MG63 (cell line): Measurements from ENCODE around the gene LHX5. TPM values are rescaled to one million over a fixed set of nuclear protein-coding genes. Genes with fewer than 3 reads are reported as not detected.

Experiments used
- DNase-seq: peaks from one replicate; pipeline ENCODE4 v3.0.0-alpha.2; 2020
- H3K27me3 ChIP-seq: fragments of 250-450 bp; sonication (Bioruptor Pico); 2 replicates; pipeline ENCODE4 v1.5.1; 2020; ENCODE audit warnings: mild to moderate bottlenecking, moderate library complexity
- H3K36me3 ChIP-seq: fragments of 250-450 bp; sonication (Bioruptor Pico); 2 replicates; pipeline ENCODE4 v1.5.1; 2020; ENCODE audit warnings: mild to moderate bottlenecking, moderate library complexity
- H3K4me3 ChIP-seq: fragments of 250-450 bp; sonication (Bioruptor Pico); 2 replicates; pipeline ENCODE4 v1.5.1; 2020; ENCODE audit warnings: mild to moderate bottlenecking, moderate library complexity
- H3K9me3 ChIP-seq: fragments of 250-450 bp; sonication (Bioruptor Pico); 2 replicates; pipeline ENCODE4 v1.5.1; 2020; ENCODE audit warnings: mild to moderate bottlenecking, moderate library complexity
- total RNA-seq: library from RNA; depleted of rRNA; stranded (reverse); fragments of >200 nt; shearing (Covaris generic); gene quantifications from 2 replicates; pipeline ENCODE4 v1.2.3, GENCODE V29; 2014; ENCODE audit warnings: low replicate concordance; rRNA removed

The LHX5 gene
- total RNA-seq, 1 experiment from 2014 or later, result not detected

DNA sequence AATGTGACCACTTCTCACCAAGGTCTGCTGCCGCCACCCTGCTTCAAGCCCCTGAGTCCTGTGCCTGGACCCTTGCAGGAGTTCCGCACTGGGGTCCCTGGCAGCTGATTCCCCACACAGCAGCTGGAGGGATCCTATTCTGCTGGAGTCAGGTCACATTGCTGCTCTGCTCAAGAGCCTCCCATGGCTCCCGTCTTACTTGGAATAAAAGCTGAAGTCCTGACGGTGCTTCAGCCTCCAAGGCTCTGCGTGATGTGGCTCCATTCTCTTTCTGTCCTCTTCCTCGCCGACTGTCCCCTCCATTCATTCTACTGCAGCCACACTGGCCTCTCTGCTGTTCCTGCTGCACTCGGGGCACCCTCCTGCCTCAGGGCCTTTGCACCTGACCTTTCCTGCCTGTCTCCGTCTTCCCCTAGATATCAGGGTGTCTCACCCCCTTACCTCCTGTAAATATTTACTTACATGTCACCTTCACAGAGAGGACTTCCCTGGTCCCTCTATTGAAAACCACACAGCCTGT is 57.1 kb downstream of the LHX5 start:
- Histone ChIP-seq H3K4me3 (no peak overlapping the region), H3K9me3 (no peaks in the 10 kb centered on the region), H3K36me3 (no peaks in the 10 kb centered on the region), H3K27me3 (no peaks in the 10 kb centered on the region)
- DNase-seq, result no peak

DNA sequence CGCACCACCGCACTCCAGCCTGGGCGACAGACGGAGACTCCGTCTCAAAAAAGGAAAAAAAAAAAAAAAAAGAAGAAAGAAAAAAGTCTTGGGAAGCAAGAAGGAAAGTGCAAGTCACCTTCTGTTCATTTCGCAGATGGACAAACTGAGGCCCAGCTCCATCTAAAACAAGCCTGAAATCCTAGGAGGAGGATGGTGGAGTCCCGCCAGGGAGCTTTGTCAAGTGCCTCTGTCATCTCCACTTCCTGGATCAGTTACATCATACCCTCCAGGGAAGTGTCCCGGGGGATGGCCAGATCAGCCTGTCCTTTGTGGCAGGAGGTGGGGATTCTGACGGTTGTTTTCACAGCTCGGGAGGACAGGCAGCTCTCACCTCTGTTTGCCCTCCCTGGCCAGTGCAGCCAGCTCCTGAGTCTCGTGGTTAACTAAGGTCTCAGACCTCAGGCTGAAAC is 58.2 kb downstream of the LHX5 start:
- peak; percentile 11 for DNase-seq
- Histone ChIP-seq H3K9me3 (no peaks in the 10 kb centered on the region), H3K4me3 (no peak overlapping the region), H3K36me3 (no peaks in the 10 kb centered on the region), H3K27me3 (no peaks in the 10 kb centered on the region)

Other genes starting within 250 kb of the LHX5 start
- 8.7 and 11.6 TPM in 2 replicates for gene SLC8B1, start 136.8 kb downstream of the LHX5 start, total RNA-seq
- gene PLBD2, start 113.3 kb downstream of the LHX5 start, total RNA-seq, result 5.2 and 6.8 TPM in 2 replicates
- gene SDS, start 68.0 kb downstream of the LHX5 start, total RNA-seq, result not detected in 2 replicates
- 11.0 and 54.2 TPM in 2 replicates for gene SDSL, start 49.5 kb downstream of the LHX5 start, total RNA-seq